HG02885 (cell line): Measurements from ENCODE around the gene TICAM1.
"Not testable (repeated sequence)": the region's sequence is repeated elsewhere in the genome, so short reads cannot be mapped to it uniquely, and the experiment has no call there.

Source experiments
- ATAC-seq: cut with Tn5 transposase; IDR thresholded peaks from one replicate; pipeline ENCODE4 v1.9.1; 2021; ENCODE audit warnings: mild to moderate bottlenecking; ENCODE audit not compliant: unreplicated experiment, poor library complexity

The TICAM1 gene

DNA sequence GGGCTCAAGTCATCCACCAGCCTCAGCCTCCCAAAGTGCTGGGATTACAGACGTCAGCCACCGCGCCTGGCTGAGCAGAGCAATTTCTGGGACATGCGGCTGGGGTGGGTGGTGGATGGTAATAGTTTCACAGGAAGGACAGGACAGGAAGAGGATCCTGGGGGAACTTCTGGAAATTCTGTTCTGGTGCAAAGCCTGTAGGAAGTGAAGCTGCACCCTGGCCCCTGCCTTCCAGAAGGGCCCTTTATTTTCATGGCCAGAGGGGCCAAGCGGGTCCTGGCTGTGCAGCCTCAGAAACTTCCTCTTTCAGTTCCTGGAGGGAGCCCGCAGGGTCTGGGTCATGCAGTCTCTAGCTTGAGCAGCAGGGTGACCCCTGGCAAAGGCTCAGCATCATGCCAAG, 24.3 kb downstream of the TICAM1 start:
- ATAC-seq = no peak

- no peak for ATAC-seq
Observed at GRCh38 chr19:4806384-4806783, 25.1 kb downstream of the TICAM1 start.

- not testable (repeated sequence) for ATAC-seq
Observed at GRCh38 chr19:4805140-4805539, 26.4 kb downstream of the TICAM1 start.

- no peak for ATAC-seq
Observed at GRCh38 chr19:4803736-4804695, 27.5 kb downstream of the TICAM1 start.

- no peak for ATAC-seq
Observed at GRCh38 chr19:4802711-4803110, 28.8 kb downstream of the TICAM1 start.

DNA sequence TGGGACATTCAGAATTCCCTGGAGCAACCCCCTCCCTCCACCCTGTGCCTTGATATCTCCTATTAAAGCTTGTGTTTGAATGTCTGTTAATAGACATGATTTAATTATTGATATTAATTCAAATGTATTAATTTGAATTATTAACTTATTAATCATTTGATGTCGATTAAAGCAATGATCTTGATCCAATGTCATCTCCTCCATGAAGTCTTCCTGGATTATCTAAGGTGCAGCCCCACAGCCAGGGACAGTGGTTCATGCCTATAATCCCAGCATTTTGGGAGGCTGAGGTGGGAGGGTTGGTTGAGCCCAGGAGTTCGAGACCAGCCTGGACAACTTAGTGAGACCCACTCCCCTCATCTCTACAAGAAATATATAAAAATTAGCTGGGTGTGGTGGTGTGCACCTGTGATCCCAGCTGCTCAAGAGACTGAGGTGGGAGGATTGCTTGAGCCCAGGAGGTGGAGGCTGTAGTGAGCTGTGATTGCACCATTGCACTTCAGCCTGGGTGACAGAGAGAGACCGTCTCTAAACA, 30.4 kb downstream of the TICAM1 start:
- no peak for ATAC-seq

DNA sequence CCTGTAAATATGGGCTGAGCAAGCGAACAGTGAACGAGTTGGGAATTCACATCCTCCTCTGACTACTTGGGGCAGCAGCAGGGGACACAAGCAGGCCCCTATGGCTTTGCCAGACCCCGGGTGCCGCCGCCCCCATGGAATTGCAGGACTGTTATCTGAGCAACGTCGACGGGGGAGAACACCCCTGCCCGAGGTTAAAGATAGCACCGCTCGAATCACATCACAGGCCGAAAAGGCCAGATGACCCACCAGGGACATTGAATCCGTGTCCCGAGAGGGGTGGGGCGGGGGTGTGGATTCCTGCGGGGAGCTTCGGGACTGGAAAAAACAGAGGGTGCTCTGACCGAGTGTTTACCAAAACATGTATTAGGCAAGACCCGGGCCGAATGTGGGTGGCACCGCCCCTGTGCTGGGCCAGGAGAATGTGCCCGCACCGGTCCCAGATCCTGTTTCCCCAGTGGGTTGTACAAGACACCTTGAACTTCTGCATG, 30.9 kb downstream of the TICAM1 start:
- ATAC-seq = no peak

GRCh38 chr19:4795400-4795799, 36.1 kb downstream of the TICAM1 start:
- no peak for ATAC-seq

DNA sequence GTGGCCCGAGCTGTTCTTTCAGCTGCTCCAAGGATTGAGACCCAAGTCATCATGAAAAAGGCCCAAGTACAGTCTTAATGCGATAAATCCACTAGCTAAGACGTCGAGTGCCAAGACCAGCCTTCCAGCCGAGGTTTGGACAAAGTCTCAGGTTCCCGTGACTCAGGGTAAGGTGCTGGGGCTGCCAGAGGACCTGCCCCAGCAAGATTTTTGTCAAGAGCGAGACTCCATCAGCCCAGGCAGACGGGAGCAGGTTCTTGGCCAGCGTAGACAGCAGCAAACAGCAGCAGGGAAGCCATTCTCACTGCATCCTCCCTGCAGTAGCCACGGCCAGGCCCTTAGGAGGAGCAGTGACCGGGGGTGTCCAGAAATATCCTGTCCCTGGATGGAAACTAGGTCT, 36.5 kb downstream of the TICAM1 start:
- ATAC-seq = no peak

- ATAC-seq = not testable (repeated sequence)
Observed at GRCh38 chr19:4793278-4793677, 38.2 kb downstream of the TICAM1 start.

GRCh38 chr19:4792866-4793195, 38.7 kb downstream of the TICAM1 start:
- not testable (repeated sequence) for ATAC-seq

- not testable (repeated sequence) for ATAC-seq
Observed at GRCh38 chr19:4792019-4792865, 39.3 kb downstream of the TICAM1 start.

DNA sequence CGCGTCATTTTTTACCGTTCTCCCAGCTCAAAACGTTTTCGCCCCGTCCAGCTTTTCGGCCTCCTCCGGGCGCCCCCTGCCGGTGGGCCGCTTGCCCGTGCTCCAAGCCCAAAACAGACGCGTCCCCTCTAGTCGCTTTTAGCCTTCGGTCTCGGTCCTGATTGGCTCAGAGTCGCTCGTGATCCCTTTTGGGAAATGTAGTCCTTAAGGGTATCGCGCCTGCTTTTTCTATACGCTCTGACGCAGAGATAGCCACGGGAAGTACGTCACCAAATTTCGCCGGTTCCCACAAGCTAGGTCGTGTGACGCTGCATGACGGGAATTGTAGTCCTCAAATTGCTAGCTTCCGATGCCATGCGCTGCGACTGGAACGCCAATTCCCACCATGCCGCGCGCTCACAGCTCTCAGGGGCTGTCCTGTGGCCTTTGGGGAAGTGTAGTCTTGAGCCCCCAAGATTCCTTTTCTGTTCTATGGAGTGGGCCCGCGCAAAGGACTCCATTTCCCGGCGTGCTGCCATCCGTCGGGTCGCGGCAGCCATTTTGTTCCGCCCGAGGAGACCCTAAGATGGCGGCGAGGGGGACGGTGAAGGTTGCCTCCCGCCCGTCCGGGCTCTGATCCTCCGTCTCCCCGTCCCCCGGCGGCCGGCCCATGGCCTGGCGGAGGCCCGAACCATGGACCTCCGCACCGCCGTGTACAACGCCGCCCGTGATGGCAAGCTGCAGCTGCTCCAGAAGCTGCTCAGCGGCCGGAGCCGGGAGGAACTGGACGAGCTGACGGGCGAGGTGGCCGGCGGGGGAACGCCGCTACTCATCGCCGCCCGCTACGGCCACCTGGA, 40.1 kb downstream of the TICAM1 start, which contains the start of gene FEM1A:
Gene FEM1A (plus strand): TSS at position 552 of the 836 bp plus-strand sequence. CDS start 121 bp downstream, at position 673.
- ATAC-seq = peak; percentile 92

- ATAC-seq = not testable (repeated sequence)
Observed at GRCh38 chr19:4786412-4787016, 45.0 kb downstream of the TICAM1 start.

DNA sequence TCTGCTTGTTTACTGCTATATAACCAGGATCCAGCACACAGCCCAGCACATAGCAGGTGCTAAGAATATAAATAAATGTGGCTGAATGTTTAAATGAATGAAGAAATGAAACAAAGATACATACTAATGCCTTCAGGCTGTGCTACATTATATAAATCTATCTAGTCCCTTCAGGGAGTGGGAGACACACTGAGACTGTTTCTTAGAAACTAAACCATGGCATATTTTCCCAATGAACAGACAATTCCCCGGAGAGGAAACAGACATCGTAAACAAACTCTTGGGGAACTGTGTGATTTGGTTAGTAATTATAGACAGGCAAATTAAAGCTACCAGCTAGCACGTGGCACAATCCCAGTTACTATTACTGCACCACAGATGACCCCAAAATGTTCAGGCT, 49.7 kb downstream of the TICAM1 start:
- ATAC-seq = no peak

DNA sequence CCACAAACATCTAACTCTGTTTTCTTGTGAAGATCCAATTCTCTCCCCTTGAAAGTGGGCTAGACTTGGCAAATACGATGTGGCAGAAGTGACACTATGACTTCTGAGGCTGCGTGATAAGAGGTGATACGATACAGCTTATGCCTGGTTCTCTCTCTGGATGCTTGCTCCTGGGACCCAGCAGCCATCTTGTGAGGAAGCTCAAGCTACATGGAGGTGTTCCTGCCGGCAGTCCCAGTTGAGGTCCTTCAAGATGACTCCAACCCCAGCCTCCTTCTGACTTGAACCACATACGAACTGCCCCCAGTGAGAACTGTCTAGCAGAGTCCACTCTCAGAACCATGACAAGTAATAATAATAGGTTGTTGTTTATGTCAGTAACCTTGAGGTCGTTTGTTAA, 50.7 kb downstream of the TICAM1 start:
- ATAC-seq = no peak

DNA sequence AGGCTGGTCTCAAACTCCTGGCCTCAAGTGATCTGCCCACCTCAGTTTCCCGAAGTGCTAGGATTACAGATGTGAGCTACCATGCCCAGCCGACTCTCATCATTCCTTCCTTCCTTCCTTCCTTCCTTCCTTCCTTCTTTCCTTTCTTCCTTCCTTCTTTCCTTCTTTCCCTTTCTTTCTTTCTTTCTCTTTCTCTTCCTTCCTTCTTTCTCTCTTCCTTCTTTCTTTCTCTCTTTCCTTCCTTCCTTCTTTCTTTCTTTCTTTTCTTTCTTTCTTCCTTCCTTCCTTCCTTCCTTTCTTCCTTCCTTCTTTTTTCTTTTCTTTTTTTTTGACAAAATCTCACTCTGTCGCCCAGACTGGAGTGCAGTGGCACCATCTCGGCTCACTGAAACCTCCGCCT, 53.4 kb downstream of the TICAM1 start:
- not testable (repeated sequence) for ATAC-seq

DNA sequence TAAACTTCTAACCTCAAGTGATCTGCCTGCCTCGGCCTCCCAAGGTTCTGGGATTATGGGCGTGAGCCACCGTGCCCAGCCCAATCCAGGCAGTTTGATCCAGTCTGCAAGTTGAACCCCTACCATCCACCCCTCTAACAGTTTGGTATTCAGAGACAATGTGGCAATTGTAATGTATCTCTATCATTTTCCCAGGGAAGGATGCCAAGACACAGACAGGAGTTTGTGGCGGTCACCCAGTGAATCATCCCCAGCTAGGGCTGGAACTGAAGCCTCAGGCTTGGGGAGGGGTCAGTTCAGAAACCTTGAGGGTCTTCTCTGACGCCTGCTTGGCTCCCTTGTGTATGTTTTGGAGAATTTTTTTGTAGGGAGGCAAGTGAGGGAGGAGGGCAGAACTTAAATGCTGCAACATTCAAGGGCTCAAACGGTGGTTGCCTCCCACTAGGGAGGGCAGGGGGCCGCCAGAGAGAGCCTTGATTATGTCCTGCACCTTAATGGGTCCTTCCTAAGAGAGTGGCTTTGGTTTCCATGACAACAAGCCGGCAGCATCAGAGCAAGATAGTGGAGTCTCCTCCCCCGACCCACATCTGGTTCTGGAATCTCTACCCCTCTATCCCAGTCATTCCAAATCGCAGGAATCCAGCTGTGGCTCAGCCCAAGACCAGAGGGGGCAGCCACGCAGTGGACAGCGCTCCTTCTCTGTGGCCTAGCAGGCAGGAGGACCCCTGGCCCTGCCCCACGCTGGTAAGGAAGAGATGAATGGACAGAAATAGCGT, 54.9 kb downstream of the TICAM1 start:
- ATAC-seq = no peak
